ENCODE measurements around the gene CDH23.

DNA sequence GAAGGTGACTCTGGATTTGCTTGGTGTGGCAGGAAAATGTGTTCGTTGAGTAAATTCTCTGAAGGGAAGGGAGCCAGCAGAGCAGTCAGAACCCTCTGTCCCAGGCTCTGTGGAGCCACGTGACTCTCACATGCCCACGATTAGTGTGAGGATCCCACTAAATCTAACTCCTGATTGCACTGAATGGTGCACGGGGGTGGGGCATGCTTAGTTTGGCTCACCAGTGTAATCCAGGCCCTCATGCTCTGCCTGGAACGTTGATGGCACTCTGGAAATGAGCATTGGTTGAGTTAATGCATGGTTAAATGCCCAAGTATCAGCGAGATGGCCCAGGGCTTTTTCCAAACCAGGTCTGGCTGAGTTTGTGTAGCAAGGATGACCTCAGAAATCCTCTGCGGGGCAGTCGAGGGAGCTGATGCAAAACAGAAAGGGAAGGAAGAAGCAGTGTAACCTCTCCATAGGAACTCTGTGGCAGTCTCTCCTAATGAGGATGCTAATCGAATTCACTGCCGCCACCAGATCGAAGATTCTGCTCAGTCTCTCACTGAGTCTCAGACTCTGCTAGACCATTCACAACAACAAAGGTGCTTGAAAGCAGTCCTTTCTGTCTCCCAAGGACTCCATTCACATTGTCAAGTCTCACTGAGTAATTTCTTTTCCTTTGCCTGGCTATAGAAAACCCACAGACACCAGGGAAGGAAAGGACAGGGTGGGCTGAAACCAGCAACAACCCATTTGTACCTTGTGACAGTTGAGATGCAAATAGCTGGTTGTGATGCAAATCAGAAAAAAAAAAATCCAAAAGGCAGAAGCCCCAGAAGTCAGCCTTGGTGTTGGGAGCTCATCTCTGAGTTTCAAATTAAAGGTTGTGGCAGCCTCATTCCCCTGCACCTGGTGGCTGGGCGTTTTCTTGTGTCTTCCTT, 224.8 kb downstream of the CDH23 start:
- TF ChIP-seq EZH2 (IDR thresholded peaks at IDR 0.05; ENCODE audit: insufficient read depth, poor library complexity, severe bottlenecking) = no peak
- no peak for TF ChIP-seq EZH2phosphoT487 (IDR thresholded peaks at IDR 0.05; ENCODE audit: insufficient read depth, low read depth)

Data from GM23248 (cell line).